HG03095 (cell line): Measurements from ENCODE around the gene APBA1.

Source experiments
- ATAC-seq: cut with Tn5 transposase; IDR thresholded peaks from one replicate; pipeline ENCODE4 v1.9.1; 2021; ENCODE audit warnings: moderate library complexity; ENCODE audit not compliant: unreplicated experiment

Gene APBA1

GRCh38 chr9:69658987-69659675 lies 13.0 kb downstream of the APBA1 start:
- no peak for ATAC-seq

GRCh38 chr9:69657269-69657668 lies 14.9 kb downstream of the APBA1 start:
- no peak for ATAC-seq

- no peak for ATAC-seq
These were observed 17.1 kb downstream of the APBA1 start for GRCh38 chr9:69655065-69655464.

GRCh38 chr9:69653261-69653660 lies 18.9 kb downstream of the APBA1 start:
- no peak for ATAC-seq

- no peak for ATAC-seq
These were observed 22.5 kb downstream of the APBA1 start for GRCh38 chr9:69649566-69650250.

- ATAC-seq: no peak
These were observed 24.4 kb downstream of the APBA1 start for GRCh38 chr9:69647804-69648203.

GRCh38 chr9:69646810-69647209 lies 25.4 kb downstream of the APBA1 start:
- ATAC-seq: no peak

GRCh38 chr9:69645488-69645887 lies 26.7 kb downstream of the APBA1 start:
- no peak for ATAC-seq

GRCh38 chr9:69643098-69643497 lies 29.1 kb downstream of the APBA1 start:
- ATAC-seq: no peak

GRCh38 chr9:69637817-69638200 lies 34.4 kb downstream of the APBA1 start:
- no peak for ATAC-seq

- ATAC-seq: no peak
These were observed 34.9 kb downstream of the APBA1 start for GRCh38 chr9:69637193-69637816.

- ATAC-seq: no peak
These were observed 38.5 kb downstream of the APBA1 start for GRCh38 chr9:69633716-69634115.

GRCh38 chr9:69632768-69633167 lies 39.4 kb downstream of the APBA1 start:
- ATAC-seq: no peak

- no peak for ATAC-seq
These were observed 44.9 kb downstream of the APBA1 start for GRCh38 chr9:69627281-69627680.

GRCh38 chr9:69623276-69623675 lies 48.9 kb downstream of the APBA1 start:
- ATAC-seq: no peak

GRCh38 chr9:69622676-69623075 lies 49.5 kb downstream of the APBA1 start:
- ATAC-seq: no peak

GRCh38 chr9:69621730-69622460 lies 50.3 kb downstream of the APBA1 start:
- ATAC-seq: no peak

- no peak for ATAC-seq
These were observed 51.4 kb downstream of the APBA1 start for GRCh38 chr9:69620731-69621130.

GRCh38 chr9:69619233-69619632 lies 52.9 kb downstream of the APBA1 start:
- ATAC-seq: no peak

GRCh38 chr9:69617006-69617405 lies 55.2 kb downstream of the APBA1 start:
- ATAC-seq: no peak

- no peak for ATAC-seq
These were observed 56.3 kb downstream of the APBA1 start for GRCh38 chr9:69615880-69616279.

GRCh38 chr9:69611221-69611620 lies 61.0 kb downstream of the APBA1 start:
- ATAC-seq: no peak
